ENCODE results near the gene UTF1. TPM values are rescaled to one million over a fixed set of nuclear protein-coding genes. Genes with fewer than 3 reads are reported as not detected.

The UTF1 gene, protein sequence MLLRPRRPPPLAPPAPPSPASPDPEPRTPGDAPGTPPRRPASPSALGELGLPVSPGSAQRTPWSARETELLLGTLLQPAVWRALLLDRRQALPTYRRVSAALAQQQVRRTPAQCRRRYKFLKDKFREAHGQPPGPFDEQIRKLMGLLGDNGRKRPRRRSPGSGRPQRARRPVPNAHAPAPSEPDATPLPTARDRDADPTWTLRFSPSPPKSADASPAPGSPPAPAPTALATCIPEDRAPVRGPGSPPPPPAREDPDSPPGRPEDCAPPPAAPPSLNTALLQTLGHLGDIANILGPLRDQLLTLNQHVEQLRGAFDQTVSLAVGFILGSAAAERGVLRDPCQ
- not detected in 2 replicates for total RNA-seq

DNA sequence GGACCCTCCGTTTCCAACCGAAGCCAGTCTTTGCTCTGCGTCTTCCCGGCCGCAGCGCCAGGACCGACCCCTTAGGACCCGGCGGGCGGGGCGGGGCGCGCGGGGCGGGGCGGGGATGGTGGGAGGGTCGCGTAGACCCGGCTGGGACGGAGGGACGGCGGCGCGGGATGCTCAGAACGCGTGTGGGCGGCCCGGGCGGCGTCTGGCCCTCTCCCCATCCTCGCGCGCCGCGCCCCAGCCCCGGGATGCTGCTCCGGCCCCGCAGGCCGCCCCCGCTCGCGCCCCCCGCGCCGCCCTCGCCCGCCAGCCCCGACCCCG lies at the start of gene UTF1:
TSS of gene UTF1 (plus strand) at position 174 of the 318 bp plus-strand sequence. CDS start at position 246, 72 bp downstream.

DNA sequence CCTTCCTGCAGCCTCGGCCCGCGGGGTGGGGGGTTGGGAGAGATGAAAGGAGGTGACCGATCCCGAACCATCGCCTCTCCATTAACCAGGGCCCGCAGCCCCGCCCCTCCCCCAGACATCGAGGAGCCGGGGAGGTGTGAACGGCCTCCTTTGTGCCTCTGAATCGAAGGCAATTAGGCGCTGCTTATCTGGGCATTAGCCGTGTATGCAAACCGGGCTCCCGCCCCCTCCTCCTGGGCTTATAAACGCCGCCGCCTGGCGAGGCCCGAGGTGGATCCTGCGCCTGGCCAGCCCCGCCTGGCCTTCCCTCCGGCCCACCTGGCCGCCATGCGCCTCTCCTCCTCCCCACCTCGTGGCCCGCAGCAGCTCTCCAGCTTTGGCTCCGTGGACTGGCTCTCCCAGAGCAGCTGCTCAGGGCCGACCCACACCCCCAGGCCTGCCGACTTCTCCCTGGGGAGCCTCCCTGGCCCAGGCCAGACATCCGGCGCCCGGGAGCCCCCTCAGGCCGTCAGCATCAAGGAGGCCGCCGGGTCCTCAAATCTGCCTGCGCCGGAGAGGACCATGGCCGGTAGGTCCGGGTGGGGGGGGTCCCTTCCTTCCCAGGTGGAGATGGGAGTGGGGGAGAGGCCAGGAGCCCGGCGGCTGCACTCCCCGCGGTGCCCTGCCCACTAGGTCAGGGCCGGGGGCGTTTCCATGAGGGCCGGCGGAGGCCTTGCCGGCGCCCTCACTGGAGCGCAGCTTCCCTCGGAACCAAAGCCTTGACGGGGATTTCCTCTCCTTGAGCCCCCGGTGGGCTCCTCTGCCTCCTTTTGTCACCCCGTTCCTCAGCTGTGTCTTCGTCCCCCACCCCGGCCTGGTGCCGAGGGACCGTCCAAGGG lies 7.8 kb downstream of the UTF1 start, which contains the start of gene VENTX:
TSS of gene VENTX (plus strand) at position 268 of the 878 bp plus-strand sequence. CDS start at position 328, 60 bp downstream.

DNA sequence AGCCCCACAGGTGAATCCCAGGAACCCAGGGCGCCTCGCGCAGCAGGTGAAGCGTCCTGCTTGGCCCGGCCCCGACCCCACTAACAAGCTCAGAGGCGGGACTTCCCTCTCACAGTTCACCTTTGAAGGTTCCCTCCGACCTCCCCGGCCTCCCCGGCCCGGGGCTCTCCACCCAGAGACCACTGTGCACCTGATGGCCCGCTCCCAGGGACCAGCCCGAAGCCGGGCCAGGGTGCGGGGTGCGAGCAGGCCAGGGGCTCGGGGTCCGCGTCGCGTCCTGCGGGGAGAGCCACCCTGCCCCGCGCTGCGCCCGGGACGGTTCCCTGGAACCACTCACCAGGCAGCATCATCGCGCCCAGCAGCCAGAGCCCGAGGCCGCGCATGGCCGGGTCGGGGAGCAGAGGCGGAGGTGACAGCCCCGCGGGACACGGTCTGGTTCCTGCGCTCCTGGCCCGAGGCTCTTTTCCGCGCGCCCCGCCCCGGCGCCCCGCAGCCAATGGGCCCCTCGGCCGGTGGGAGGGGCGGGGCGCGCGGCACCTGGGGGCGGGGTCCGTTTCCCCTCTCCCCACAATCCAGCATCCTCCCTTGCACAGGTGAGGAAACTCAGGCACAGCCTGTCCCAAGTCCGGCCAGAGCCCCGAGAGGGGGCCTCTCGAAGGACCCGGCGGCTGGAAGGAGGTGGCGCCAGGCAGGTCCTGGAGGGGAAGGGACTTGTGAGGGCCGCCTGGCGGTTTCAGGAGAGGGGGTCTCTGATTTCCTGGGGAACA lies 46.6 kb downstream of the UTF1 start, which contains the start of gene ADAM8:
TSS of gene ADAM8 (minus strand) at position 434 of the 767 bp plus-strand sequence. CDS start at position 383, 51 bp downstream.

Other genes with a start within 250 kb of the UTF1 start
- gene ADGRA1, start 142.3 kb upstream of the UTF1 start, total RNA-seq = not detected in 2 replicates
- 0.73 and 2.3 TPM in 2 replicates for gene KNDC1, start 70.0 kb upstream of the UTF1 start, total RNA-seq
- gene VENTX, start 7.6 kb downstream of the UTF1 start, total RNA-seq = under 0.01 TPM in 1 of 2 replicates, not detected in the other
- gene ADAM8, start 46.7 kb downstream of the UTF1 start, total RNA-seq = 1.2 and 2.9 TPM in 2 replicates
- 58.9 and 79.1 TPM in 2 replicates for gene TUBGCP2, start 78.7 kb downstream of the UTF1 start, total RNA-seq
- gene ZNF511, start 78.7 kb downstream of the UTF1 start, total RNA-seq = 23.7 and 29.3 TPM in 2 replicates
- 0.33 TPM in 1 of 2 replicates, not detected in the other for gene CALY, start 106.7 kb downstream of the UTF1 start, total RNA-seq
- gene PRAP1, start 117.2 kb downstream of the UTF1 start, total RNA-seq = not detected in 2 replicates
- gene FUOM, start 127.8 kb downstream of the UTF1 start, total RNA-seq = 24.8 and 26.5 TPM in 2 replicates
- 94.0 and 109 TPM in 2 replicates for gene ECHS1, start 143.1 kb downstream of the UTF1 start, total RNA-seq
- 9.6 and 12.1 TPM in 2 replicates for gene PAOX, start 149.0 kb downstream of the UTF1 start, total RNA-seq
- gene MTG1, start 163.9 kb downstream of the UTF1 start, total RNA-seq = 21.5 and 33.5 TPM in 2 replicates
- 0.87 and 3.1 TPM in 2 replicates for gene SPRN, start 194.4 kb downstream of the UTF1 start, total RNA-seq
- 3.0 and 3.9 TPM in 2 replicates for gene SCART1, start 223.7 kb downstream of the UTF1 start, total RNA-seq

Measured in smooth muscle cell of trachea (primary cell).